Measurements from ENCODE around the gene CCDC8.
"Not testable (repeated sequence)": the region's sequence is repeated elsewhere in the genome, so short reads cannot be mapped to it uniquely, and the experiment has no call there.

- TF ChIP-seq, protein P1, sequence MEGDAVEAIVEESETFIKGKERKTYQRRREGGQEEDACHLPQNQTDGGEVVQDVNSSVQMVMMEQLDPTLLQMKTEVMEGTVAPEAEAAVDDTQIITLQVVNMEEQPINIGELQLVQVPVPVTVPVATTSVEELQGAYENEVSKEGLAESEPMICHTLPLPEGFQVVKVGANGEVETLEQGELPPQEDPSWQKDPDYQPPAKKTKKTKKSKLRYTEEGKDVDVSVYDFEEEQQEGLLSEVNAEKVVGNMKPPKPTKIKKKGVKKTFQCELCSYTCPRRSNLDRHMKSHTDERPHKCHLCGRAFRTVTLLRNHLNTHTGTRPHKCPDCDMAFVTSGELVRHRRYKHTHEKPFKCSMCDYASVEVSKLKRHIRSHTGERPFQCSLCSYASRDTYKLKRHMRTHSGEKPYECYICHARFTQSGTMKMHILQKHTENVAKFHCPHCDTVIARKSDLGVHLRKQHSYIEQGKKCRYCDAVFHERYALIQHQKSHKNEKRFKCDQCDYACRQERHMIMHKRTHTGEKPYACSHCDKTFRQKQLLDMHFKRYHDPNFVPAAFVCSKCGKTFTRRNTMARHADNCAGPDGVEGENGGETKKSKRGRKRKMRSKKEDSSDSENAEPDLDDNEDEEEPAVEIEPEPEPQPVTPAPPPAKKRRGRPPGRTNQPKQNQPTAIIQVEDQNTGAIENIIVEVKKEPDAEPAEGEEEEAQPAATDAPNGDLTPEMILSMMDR (IDR thresholded peaks at IDR 0.05), result not testable (repeated sequence)
- not testable (repeated sequence) for TF ChIP-seq POLR2A (IDR thresholded peaks at IDR 0.05)
Measured at GRCh38 chr19:46433470-46433869, 20.1 kb upstream of the CCDC8 start.
